HG03025 (cell line): ENCODE data around the gene GALNT13.

Experiments used
- ATAC-seq: cut with Tn5 transposase; IDR thresholded peaks from one replicate; pipeline ENCODE4 v1.9.1; 2021; ENCODE audit warnings: mild to moderate bottlenecking, moderate library complexity; ENCODE audit not compliant: unreplicated experiment, low FRiP score

Gene GALNT13

DNA sequence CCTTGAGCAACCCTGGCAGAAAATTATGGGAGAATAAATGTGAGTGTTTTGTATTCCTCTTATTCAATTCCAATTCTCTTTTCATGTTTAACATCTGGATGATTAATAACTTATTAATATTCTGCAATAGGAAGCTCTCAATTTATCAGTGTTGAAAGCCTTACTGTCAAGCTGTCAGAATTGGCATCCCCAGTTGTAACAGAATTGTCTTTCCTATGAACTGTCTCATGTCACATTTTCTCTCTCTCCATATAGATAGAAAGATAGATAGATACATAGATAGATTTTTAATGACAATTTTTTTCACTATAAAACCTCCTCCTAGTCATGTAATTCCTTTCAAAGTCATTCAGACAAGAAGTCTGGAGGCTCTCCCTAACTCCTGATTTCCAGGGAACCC is 331.5 kb downstream of the GALNT13 start:
- no peak for ATAC-seq

GRCh38 chr2:154203902-154204301 is 332.2 kb downstream of the GALNT13 start:
- no peak for ATAC-seq

DNA sequence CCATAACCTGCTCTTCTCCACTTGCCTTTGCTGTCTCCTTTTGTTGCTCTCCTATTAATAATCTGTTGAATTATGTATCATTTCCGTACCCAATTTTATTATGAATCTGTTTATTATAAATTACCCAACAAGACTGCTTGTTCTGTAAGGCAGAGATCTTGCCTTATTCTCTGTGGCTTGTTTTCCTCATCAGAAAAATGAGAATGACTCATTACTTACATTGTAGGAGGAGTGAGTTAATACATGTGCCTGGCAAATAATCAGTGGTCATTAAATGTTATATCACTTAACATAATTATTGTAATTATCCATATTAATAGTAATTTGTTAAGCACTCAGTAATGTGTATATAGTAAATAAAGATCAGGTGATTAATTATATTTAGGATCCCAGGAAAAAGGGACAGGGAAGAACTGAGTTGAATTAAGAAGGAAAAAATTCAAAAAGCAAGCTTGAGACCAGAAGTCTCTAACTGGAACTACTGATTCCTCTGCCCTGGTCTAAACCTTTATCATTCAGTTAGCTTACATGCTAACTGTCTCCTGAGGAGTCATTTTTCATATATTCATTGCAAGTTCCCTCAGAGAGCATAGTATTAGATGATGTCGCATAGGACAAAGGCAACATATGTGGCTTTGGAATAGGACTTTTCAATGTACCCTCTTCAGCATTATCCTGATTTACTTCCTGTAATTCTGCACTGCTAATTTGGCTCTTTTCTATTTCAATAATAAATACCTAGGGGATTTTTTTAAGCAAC is 335.7 kb downstream of the GALNT13 start:
- ATAC-seq, result no peak

DNA sequence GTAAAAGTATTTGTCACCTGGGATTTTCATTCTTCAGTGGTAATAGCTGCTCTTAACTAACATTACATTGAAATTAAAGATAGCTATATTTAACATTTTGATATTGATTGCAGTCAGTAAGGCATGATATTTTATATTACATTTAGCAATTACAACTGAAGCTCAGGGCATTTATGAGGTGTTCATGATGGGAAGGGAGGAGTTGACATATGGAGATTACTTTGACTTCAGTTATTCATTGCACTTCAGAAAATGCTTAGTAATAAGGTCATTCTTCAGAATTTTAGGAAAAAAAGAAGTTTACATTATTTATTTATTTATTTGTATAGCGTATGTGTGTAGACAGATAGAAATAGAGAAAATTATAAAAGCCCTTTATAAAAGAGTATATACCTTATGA is 352.0 kb downstream of the GALNT13 start:
- no peak for ATAC-seq

DNA sequence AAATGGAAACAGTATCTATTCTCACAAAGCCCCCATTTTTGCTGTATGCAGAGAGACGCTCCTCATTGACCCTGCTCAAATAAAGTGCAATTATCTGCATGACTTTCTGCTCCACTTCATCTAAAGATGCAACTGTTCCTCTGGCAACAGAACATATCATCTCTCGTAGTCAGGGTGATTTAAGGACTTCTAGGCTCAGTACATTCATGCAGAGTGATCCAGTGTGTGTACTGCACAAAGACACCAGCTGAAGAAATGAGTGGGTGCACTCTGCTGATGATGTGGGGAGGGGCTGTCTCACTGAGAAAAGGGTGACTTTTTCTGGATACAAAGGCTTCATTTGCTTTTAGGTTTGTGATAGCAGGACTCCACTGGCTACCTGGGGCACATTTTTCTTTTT is 355.2 kb downstream of the GALNT13 start:
- ATAC-seq, result no peak

GRCh38 chr2:154228566-154229280 is 357.0 kb downstream of the GALNT13 start:
- no peak for ATAC-seq

- no peak for ATAC-seq
Measured at GRCh38 chr2:154229966-154230365, 358.2 kb downstream of the GALNT13 start.

GRCh38 chr2:154231021-154231420 is 359.3 kb downstream of the GALNT13 start:
- no peak for ATAC-seq

DNA sequence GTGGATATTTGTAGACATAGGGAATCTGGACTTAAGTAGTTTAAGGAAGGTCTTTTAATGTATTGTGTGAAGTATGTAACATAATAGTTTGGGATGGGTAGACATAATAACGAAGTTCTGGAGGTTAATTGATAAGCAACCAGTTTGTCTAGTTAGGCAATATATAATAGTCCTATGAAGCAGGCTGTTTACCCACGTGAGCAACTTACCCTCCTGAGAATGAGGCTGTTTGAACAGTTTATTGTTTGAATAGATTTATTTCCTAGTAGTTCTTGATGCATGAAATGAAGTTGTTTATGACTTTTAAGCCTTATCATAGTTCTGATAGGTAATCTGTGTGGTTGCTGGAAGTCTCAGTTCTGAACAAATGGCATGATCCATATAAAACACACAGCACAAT is 361.5 kb downstream of the GALNT13 start:
- no peak for ATAC-seq

DNA sequence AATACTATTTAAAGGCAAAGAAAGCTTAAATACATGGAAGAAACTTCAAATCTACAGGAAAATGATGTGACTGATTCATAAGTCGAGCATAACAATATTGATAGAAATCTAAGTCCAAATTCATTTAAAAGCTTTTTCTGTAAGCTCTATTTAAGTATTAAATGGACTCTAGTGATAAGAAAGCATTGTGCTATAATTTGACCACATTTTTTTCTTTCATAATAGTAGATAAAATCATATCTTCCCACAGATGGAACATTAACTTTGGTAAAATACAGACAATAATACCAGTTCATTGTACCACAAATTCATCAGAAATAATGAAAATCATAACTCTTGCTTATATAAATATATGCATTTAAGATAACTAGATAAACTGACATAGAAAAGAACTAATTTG is 366.5 kb downstream of the GALNT13 start:
- no peak for ATAC-seq

DNA sequence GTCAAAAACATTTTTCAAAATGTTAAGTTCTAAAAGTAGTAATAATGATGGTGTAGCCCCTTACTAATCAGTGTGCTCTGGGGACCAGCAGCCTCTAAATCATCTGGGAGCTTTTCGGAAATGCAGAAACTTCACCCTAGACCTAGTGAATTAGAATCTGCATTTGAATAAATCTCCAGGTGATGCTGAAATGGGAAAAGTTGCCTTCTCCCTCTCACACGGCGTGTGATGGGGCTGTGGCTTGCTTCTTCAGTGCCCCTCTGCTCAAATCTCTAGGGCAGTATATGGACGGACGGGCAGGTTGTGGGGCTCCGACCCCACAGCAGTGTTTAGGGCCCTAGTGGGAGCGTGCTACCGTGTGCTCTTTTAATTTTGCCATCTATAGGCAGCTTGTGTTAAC is 368.6 kb downstream of the GALNT13 start:
- ATAC-seq, result no peak

DNA sequence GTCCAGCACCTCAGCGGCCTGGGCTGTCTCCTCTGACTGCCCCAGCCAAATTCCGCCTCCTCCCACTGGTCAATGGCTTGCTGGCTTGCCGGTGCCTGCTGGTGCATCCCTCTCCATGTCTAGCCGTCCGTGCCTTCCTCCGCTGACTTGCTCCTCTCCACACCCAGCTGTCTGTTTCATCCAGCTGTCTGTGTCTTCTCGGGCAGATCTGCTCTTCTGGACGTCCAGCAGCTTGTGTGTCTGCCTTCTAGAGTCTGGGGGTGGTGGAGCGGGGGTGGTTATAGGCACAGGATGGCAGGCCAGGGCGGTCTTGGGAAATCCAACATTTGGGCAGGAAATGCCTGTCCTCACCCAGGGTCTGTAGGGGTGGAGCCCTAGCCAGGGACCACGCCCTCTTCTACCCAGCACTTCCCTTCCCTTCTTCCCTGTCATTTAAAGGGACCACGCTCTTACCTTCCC is 369.2 kb downstream of the GALNT13 start:
- no peak for ATAC-seq

GRCh38 chr2:154242687-154243086 is 371.0 kb downstream of the GALNT13 start:
- ATAC-seq, result no peak

- ATAC-seq, result no peak
Measured at GRCh38 chr2:154243685-154244084, 372.0 kb downstream of the GALNT13 start.

DNA sequence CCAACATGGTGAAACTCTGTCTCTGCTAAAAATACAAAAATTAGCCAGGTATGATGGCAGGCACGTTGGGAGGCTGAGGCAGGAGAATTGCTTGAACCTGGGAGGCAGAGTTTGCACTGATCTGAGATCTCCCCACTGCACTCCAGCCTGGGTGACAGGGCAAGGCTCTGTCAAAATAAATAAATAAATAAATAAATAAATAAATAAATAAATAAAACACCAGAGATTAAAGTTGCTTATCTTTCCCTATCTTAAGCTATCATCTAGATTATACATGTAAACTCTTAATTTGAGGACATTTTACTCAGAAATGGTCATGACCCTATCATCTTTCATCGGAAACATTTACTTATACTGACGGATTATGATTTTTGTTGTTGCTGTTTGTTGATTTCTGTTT is 373.2 kb downstream of the GALNT13 start:
- no peak for ATAC-seq

- no peak for ATAC-seq
Measured at GRCh38 chr2:154247503-154247902, 375.8 kb downstream of the GALNT13 start.

GRCh38 chr2:154256136-154256535 is 384.4 kb downstream of the GALNT13 start:
- no peak for ATAC-seq

DNA sequence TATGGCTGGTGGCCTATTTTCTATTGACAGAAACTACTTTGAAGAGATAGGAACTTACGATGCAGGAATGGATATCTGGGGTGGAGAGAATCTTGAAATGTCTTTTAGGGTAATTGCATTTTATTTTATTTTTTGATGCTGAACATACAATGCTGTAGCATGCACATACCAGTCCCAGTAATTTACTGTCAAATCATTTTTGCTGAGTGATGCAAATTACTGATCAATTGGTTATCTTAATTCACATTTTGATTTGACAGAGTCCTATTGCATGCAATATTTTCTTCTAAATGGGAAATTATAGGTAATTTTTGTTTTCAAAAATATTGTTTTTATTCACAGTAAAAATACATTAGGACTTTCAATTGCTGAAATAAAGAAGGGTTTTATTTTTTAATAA is 387.3 kb downstream of the GALNT13 start:
- ATAC-seq, result no peak

GRCh38 chr2:154261473-154262027 is 389.8 kb downstream of the GALNT13 start:
- ATAC-seq, result no peak

DNA sequence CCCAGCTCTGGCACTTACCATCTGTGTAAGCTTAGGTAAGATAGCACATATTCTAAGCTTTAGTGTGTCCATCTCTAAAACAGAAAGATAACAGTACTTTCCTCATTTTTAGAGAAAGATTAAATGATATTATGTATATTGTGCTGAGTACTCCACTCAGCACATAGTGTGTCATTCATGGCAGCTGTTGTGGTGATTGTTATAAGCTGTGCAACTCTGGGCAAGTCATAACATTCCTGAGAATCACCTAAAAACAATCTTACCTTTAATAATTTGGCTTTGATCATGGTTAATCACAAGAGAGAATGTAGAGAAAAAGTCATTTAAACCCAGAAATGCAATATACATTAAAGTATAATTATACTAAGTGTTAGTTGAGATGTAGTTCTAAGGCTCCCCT is 391.5 kb downstream of the GALNT13 start:
- no peak for ATAC-seq

- no peak for ATAC-seq
Measured at GRCh38 chr2:154264024-154264423, 392.3 kb downstream of the GALNT13 start.

DNA sequence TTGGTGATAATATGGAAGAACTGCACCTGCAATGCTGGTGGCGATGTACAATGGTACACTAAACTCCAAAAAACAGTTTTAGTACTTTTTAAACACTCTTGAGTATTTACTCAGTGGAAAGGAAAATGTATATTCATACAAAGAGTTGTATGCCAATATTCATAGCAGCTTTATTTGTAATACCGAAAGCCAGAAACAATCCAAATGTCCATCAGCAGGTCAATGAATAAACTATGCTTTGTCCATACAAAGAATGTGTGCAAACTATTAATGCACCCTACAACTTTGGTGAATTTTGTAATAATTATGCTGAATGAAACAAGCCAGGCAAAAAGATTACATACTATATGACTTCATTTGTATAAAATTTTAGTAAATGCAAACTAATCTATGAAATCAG is 396.3 kb downstream of the GALNT13 start:
- no peak for ATAC-seq
